H4 (cell line): Measurements from ENCODE around the gene HSP90AA1. TPM values are rescaled to one million over a fixed set of nuclear protein-coding genes. Genes with fewer than 3 reads are reported as not detected.
"Not testable (repeated sequence)": the region's sequence is repeated elsewhere in the genome, so short reads cannot be mapped to it uniquely, and the experiment has no call there.

ENCODE experiments used
- DNase-seq: peaks from one replicate; pipeline ENCODE4 v3.0.0-alpha.2; 2015; ENCODE audit warnings: low spot score
- total RNA-seq: library from RNA; depleted of rRNA; stranded (reverse); fragments of >200 nt; shearing (Covaris generic); gene quantifications from 2 replicates; pipeline ENCODE4 v1.2.3, GENCODE V29; 2014; rRNA removed

HSP90AA1 gene
- 518 and 574 TPM in 2 replicates for total RNA-seq

DNA sequence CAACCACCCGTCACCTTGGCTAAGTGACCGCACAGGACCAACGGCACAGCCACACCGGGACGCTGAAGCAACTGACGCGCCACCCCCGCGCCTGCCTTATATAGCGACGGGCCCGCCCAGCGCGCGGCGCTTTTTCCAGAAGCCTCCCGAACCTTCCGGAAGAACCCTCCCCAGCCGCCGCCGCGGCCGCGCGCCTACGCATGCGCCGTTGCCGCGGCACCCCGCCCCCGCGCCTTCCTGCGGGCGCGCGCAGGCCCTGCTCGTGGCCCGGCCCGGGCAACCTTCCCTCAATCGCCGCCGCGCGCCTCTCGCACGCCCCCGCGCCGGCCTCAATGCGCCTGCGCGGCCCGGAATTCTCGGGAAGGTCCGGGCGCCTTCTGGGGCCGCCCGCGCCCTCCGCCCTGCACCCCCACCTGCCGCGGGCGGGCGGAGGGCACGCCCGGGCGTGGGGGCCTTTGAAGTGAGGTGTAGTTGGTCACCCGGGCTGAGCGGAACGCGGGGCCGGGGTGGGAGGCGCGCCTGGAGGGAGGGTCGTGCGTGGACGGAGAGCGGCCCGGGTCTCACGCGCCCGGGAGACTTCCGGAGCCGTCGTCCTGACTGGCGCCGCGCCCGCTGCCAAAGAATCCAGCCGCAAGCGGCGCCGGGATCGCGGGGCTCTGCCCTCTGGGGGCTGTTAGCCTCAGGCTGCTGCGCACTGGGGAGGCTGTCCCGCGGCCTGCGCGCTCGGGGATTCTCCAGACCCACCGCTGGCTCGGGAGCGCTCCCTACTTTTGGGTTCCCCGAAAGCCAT is at the start of gene HSP90AA1:
TSS of gene HSP90AA1 (minus strand) at position 73 of the 790 bp plus-strand sequence. CDS start 666 bp downstream, outside the sequence.
- peak; percentile 81 for DNase-seq

DNA sequence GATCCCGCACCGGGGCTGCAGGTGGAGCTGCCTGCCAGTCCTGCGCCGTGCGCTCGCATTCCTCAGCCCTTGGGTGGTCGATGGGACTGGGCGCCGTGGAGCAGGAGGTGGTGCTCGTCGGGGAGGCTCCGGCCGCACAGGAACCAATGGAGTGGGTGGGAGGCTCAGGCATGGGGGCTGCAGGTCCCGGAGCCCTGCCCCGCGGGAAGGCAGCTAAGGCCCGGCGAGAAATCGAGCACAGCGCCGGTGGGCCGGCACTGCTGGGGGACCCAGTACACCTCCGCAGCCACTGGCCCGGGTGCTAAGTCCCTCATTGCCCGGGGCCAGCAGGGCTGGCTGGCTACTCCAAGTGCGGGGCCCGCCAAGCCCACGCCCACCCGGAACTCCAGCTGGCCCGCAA is 48.6 kb upstream of the HSP90AA1 start:
- not testable (repeated sequence) for DNase-seq

DNA sequence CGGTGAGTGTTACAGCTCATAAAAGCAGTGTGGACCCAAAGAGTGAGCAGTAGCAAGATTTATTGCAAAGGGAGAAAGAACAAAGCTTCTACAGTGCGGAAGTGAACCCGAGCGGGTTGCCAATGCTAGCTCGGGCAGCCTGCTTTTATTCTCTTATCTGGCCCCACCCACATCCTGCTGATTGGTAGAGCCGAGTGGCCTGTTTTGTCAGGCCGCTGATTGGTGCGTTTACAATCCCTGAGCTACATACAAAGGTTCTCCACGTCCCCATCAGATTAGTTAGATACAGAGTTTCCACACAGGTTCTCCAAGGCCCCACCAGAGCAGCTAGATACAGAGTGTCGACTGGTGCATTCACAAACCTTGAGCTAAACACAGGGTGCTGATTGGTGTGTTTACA is 47.9 kb upstream of the HSP90AA1 start:
- not testable (repeated sequence) for DNase-seq

DNA sequence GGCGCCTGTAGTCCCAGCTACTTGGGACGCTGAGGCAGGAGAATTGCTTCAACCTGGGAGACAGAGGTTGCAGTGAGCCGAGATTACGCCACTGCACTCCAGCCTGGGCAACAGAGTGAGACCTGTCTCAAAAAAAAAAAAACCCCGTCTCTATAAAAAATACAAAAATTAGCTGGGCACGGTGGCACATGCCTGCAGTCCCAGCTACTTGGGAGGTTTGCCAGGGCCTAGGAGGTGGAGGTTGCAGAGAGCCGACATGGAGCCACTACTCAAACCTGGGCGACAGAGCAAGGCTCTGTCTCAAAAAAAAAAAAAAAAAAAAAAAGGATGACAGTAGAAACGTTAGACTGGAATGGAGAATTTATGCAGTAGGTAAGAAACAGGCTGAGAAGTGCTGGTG is 47.2 kb upstream of the HSP90AA1 start:
- DNase-seq, result not testable (repeated sequence)

DNA sequence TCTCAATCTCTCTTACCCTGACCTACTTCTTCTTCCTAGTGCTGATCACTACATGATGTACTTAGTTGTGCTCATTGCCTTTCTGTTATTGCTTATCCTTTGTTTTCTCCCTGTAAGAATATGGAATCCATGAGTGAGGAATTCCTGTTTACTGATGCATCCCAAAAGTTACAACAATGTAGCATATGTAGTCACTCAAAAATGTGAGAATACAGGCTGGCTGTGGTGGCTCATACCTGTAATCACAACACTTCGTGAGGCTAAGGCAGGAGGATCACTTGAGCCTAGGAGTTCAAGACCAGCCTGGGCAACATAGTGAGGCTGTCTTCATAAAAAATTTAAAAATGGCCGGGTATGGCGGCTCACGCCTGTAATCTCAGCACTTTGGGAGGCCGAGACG is 44.9 kb upstream of the HSP90AA1 start:
- no peak for DNase-seq

DNA sequence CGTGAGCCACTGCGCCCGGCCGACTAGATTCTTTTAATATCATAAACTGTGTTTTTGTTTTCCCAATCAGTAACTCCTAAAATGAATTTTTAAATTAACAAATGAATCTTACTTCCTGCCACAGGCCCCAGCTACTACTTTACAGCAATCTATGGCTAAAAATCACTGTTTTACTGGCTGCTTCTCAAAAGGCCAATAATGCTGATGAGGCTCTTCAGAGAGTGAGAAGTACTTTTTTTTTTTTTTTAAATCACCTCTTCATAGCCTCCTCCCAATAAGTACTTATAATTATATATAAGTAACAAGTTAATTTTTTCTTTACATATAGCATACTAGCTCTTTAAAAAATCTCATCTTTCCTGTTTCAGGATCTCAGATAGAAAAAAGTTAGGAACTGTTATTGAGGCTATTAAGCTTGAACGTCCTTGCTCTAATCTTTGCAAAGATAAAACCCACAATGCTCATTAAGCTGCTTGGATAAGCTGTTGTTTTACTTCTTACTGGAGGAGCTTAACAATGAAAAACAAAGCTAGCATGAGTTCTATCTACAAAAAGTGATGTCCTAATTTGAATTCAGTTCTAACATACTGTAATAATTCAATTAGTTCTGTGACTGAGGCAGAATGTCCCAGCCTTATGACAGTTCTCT is 40.1 kb upstream of the HSP90AA1 start:
- no peak for DNase-seq

DNA sequence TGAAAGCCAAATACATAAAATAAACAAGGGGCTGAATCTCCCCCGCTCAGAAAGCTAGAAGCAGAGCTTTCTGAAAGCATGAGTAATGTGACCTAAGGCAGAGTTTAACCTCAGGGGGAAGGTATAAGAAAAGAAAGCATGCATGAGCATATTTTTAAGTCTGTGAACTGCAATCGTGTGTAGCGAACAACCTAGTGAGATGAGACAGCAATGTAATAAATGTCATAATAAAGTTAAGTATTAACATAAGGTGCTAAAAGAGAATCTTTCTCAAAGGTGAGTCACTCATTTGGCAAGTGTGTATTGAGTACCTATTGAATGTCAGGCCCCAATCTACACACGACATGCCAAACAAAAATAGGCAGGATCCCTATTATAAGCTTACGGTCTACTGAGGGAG is 38.7 kb upstream of the HSP90AA1 start:
- no peak for DNase-seq

DNA sequence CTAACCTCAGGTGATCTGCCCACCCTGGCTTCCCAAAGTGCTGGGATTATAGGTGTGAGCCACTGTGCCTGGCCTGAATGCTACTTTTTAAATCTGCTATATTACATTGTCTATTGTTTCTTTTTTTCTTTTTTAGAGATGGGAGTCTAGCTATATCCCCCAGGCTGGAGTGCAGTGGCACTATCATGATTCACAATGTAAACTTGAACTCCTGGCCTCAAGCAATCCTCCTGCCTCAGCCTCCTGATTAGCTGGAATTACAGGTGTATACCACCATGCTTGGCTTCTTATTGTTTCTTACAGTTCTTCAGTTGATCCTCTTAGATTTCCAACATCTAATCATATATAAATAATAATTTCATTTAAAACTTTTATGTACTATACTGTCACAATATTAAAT is 37.6 kb upstream of the HSP90AA1 start:
- no peak for DNase-seq

DNA sequence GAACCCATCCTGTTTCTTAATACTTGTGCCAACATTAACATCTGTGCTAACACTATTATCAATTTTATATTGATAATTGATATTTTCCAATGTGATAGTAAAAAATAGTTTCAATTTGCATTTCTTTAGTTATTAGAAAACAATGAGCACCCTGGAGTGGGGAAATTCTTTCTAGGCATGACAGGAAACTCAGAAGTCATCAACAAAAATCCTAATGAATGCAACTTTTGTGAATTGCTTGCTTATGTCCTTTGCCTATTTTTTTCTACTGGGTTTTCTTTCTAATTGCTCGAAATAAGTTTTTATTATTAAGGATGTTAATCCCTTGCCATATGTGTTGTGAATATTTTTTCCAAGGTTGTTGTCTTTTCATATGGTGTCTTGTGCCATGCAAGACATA is 34.7 kb upstream of the HSP90AA1 start:
- no peak for DNase-seq

DNA sequence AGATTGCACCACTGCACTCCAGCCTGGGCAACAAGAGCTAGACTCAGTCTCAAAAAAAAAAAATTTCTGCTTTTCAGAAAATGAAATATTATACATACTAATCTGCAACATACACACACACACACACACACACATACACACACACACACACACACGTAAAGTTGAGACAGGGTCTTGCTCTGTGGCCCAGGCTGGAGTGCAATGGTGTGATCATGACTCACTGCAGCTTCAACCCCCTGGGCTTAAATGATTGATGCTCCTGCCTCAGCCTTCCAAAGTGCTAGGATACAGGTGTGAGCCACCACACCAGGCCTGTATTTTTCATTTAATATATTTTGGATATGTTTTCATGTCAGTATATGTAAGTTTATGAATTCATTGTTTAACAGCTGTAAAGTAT is 34.0 kb upstream of the HSP90AA1 start:
- no peak for DNase-seq

DNA sequence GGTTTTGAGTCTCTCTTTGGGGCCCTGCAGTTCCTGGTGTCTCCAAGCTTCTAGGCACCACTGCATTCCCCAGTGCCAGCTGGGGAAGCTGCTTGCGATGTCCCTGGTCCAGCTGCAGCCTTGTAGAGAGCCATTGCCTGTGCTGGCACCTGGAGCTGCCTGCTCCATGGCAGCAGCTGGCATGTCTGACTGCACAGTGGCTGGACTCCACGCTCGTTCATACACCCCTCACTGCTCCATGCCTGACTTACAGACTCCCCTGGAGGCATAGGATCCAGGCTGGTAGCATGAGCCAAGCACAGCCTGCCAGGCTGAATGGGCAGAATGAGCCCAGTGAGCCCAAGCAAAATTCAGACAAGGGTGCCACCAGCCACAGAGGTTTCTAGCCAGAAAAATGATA is 31.0 kb upstream of the HSP90AA1 start:
- DNase-seq, result no peak

DNA sequence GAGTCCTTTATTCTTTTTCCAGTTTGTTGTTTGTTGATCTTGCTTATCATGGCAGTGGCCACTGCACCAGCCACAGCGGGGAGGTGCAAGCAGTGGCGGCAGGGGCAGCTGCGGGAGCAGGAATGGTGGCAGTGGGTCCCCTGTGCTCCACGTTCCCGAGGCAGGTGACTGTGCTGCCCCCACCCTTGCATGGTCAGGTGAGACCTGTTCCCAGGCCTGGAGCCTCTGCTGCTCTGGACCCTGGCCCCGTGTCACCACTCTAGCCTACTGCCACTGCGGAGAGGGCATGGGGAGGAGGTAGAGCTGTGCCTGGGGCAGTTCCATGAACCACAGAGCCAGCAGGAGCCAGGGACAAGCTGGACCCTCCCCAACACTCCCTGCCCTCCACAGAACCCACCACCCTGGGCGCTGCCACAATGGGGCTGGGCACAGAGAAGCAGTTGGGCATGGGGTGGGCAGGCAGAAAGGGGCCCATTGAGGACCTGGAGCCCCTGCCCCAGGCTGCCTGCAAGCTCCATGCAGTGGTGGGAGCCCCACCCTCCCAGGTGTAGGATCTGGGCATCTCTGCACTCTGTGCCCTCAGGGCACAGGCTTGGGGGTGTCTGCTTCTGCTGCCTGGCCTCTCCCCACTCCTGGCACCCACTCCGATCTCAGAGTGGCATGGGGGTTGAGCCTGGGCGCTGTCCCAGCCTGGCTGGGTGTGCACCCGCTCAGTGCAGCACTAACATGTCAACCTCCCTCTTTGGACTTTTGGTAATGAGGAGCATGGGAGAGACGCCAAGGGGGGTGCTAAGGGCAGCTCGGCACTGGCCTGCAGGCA is 29.7 kb upstream of the HSP90AA1 start:
- DNase-seq, result no peak

DNA sequence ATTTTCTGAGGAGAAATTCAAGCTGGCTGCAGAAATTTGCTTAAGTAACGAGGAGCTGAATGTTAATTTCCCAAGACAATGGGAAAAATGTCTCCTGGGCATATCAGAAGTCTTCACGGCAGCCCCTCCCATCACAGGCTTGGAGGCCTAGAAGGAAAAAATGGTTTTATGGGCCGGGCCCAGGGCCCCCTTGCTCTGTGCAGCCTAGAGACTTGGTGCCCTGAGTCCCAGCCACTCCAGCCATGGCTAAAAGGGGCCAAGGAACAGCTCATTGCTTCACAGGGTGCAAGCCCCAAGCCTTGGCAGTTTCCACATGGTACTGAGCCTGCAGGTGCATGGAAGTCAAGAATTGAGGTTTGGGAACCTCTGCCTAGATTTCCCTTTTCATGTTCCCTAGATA is 24.3 kb upstream of the HSP90AA1 start:
- no peak for DNase-seq

DNA sequence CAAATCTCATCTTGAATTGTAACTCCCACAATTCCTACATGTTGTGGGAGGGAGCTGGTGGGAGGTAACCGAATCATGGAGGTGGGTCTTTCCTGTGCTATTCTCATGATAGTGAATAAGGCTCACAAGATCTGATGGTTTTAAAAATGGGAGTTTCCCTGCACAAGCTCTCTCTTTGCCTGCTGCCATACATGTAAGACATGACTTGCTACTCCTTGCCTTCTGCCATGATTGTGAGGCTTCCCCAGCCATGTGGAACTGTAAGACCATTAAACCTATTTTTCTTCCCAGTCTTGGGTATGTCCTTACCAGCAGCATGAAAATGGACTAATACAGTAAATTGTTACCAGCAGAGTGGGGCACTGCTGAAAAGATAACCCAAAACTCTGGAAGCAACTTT is 22.5 kb upstream of the HSP90AA1 start:
- not testable (repeated sequence) for DNase-seq

DNA sequence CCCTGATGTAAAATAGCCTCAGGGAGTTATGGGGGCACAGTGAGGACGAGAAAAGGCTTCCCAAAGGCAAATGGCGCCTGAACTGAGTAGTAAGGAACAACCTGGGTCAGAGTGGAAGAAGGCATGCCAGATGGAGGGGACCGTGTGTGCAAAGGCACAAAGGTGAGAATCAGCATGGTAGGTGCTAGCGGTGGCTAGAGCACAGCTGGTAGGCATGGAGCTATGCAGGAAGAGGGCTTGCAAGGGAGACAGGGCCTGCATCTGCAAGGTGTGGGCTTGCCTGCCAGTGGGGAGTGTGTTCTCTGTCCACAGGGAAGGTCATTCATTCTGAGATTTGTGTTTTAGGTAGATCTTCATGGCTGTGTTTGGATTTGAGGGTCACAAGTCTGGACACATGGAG is 18.5 kb upstream of the HSP90AA1 start:
- DNase-seq, result no peak

DNA sequence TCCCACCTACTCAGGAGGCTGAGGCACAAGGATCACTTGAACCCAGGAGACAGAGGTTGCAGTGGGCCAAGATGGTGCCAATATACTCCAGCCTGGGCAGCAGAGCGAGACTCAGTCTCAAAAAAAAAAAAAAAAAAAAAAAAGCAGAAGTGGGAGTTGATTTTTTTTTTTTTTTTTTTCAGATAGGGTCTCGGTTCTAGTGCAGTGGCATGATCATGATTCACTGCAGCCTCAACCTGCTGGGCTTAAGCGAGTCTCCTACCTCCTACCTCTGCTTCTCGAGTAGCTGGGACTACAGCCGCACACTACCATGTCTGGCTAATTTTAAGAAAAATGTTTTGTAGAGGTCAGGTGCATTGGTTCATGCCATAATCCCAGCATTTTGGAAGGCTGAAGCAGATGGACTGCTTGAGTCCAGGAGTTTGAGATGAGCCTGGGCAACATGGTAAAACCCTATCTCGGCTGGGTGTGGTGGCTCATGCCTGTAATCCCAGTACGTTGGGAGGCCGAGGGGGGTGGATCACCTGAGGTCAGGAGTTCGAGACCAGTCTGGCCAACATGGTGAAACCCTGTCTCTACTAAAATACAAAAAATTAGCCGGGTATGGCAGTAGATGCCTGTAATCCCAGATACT is 16.3 kb upstream of the HSP90AA1 start:
- no peak for DNase-seq

DNA sequence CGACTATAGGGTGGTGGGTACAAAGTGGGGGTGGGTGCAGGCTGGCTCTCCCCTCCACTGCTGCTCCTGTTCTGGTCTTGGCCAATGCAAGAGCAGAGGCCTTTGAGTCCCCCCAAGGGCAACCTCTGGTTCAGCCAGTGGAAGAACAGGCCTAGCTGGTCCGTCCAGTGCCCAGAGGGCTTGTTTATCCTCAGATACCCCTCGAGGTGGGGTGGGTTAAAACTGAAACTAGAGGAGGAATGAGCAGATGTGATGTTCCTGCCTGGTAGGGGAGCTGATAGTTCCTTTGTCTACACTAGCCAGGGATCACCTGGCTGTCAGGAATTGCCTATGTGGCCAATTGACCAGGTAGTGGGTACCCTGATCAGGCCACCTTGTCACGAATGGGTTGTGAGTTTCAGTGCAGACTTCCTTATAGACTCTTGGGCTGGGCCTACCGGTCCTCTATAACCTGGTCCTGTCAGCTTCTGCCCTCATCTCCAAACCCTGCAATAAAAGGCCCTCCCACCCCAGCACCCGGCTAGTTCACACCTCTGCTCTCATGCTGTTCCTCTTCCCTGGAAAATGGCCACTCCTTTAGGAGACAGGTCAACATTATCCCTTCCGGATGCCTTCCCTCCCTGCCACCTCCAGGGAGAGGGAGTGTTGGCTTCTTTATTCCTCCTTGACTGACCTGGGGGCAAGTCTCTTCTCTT is 10.7 kb upstream of the HSP90AA1 start:
- DNase-seq, result no peak

DNA sequence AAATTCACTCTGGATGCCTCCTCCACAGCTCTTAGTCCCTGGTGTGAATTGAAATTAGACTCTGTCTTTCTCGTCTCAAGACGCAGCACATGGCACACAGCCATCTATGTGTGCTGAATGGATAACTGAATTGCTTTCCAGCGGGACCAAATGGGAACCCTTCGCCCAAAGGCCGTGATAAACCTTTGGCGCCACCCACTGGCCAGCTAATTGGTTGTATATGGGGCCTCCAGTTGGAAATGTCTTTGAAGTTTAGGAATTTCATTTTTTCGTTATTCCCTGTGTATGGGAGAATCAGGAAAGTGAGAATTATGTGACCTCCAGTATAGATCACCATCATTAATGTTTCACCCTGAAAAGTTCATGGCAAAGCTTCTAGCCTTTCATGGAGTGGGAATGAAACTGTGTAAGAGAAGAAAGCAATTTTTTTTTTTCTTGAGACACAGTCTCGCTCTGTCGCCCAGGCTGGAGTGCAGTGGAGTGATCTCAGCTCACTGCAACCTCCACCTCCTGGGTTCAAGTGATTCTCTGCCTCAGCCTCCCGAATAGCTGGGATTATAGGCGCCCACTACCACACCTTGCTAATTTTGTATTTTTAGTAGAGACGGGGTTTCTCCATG is 9.8 kb upstream of the HSP90AA1 start:
- peak; percentile 46 for DNase-seq

DNA sequence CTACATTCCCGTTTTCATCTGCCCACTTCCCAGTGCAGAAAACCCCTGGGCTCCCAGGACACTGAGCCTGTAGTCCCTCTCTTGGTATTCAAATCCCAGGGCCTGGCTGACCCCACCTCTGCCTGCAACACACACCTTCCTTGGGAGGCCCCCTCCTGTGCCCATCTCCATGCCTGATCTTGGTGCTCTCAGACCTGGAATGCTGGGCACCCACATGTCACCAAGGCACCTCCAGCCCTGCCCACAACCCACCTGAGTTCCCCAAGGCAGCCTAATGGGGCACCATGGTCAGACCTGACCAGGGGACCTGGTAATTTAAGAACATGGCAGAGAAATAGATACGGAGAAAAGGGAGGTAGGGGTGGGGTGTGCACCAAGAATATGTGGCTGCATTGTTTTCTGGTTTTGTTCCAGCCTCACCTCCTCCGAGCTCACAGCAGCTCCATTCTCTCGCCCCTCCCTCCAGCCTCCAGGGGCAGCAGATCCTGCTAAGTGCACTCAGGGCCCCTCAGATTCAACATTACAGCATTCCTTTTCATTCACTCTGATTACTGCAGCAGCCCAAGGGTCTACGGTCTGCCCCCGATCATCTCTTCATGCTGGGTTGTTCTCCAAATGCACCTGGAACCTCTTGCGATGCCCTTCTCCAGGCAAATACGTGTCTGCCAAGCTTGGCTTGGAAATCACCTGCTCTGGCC is 9.2 kb upstream of the HSP90AA1 start:
- DNase-seq, result no peak

DNA sequence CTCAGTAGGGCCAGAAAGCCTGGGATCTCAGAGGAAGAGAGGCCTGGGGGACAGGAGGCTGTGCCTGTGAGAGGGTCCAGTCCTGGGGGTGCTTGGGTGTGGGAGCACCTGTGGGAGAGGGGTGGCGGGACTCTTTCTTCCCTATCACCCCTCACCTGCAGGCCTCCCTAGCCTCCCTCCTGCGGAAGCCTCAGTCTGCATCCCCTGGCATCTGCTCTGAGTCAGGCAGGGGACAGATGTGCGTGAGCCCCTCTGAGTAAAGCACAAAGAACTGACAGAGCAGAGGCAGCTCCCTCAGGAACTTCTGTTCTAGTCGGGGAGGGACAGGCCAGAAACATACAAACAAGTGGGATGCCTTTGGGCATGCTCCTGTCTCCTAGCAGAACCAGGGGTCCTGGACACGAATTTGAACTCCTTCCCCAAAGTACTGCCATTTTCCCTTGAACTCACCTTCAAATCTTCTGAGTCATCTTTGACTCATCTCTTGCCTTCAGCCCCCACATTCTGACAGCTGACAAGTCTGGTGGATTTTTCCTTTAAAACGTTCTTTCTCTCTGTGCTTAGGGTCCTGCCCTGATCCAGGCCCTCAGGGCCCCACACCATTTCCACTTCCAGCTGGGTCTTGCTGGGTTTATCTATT is 8.5 kb upstream of the HSP90AA1 start:
- no peak for DNase-seq
